Measurements from ENCODE around the gene CCL25.
A peak's percentile ranks its signal among the peaks of the same experiment; 100 is the strongest.
"Not testable (repeated sequence)": the region's sequence is repeated elsewhere in the genome, so short reads cannot be mapped to it uniquely, and the experiment has no call there.

The CCL25 gene

GRCh38 chr19:8030960-8031359 lies 21.6 kb upstream of the CCL25 start:
- no peak overlapping the region for H3K27ac ChIP-seq (ENCODE audit: extremely low read depth, low read depth, low read length)
- no peaks in the 10 kb centered on the region for H3K9me3 ChIP-seq (ENCODE audit: control insufficient read depth, insufficient read depth, low read depth, low read length)
- TF ChIP-seq ZNF777 (tag by site-specific recombination; IDR thresholded peaks at IDR 0.05; ENCODE audit: borderline replicate concordance), result no peak
- TF ChIP-seq PRDM1 (tag by site-specific recombination; IDR thresholded peaks at IDR 0.05), result no peak
- TF ChIP-seq ZNF214 (tag by site-specific recombination; IDR thresholded peaks at IDR 0.05; ENCODE audit: borderline replicate concordance), result no peak
- no peak for TF ChIP-seq ZSCAN30 (tag by site-specific recombination; IDR thresholded peaks at IDR 0.05)
- no peak for TF ChIP-seq ZNF654 (tag by site-specific recombination; IDR thresholded peaks at IDR 0.05; ENCODE audit: low read depth)
- no peak for TF ChIP-seq ZNF701 (tag by site-specific recombination; IDR thresholded peaks at IDR 0.05)
- no peak for TF ChIP-seq KLF1 (tag by site-specific recombination; IDR thresholded peaks at IDR 0.05)
- TF ChIP-seq PRDM2 (tag by site-specific recombination; IDR thresholded peaks at IDR 0.05; ENCODE audit: borderline replicate concordance), result no peak
- no peak for TF ChIP-seq KLF17 (tag by site-specific recombination; IDR thresholded peaks at IDR 0.05)
- no peak for TF ChIP-seq GLIS1 (tag by site-specific recombination; IDR thresholded peaks at IDR 0.05)
- TF ChIP-seq ZNF596 (tag by site-specific recombination; IDR thresholded peaks at IDR 0.05), result no peak
- TF ChIP-seq ZFP69B (tag by site-specific recombination; IDR thresholded peaks at IDR 0.05), result no peak
- no peak for TF ChIP-seq ZBTB10 (tag by site-specific recombination; IDR thresholded peaks at IDR 0.05)
- no peak for TF ChIP-seq KLF10 (tag by site-specific recombination; IDR thresholded peaks at IDR 0.05)
- H3K4me1 ChIP-seq (ENCODE audit: control insufficient read depth, insufficient read depth, low read length), result no peaks in the 10 kb centered on the region
- ChIA-PET POLR2A (no interaction called here), CTCF (no interaction called here)
- no peak overlapping the region for H3K4me3 ChIP-seq (ENCODE audit: low read depth, low read length)
- H3K36me3 ChIP-seq (ENCODE audit: control insufficient read depth in 2 of 2, insufficient read depth in 1 of 2, low read length in 2 of 2), result no peaks in the 10 kb centered on the region

GRCh38 chr19:8033287-8034177 lies 19.0 kb upstream of the CCL25 start:
- CTCF ChIA-PET, result interaction anchor here (0.6 kb wide), 1 partner anchor 165 kb away, joined by 4 read pairs; no protein-coding TSS in a partner anchor

More at GRCh38 chr19:8033287-8034177, 19.0 kb upstream of the CCL25 start:
- H3K9me3 ChIP-seq (ENCODE audit: control insufficient read depth, insufficient read depth, low read depth, low read length); H3K4me1 ChIP-seq (ENCODE audit: control insufficient read depth, insufficient read depth, low read length); H3K36me3 ChIP-seq (ENCODE audit: control insufficient read depth in 2 of 2, insufficient read depth in 1 of 2, low read length in 2 of 2); H3K4me3 ChIP-seq (ENCODE audit: low read depth, low read length); H3K27ac ChIP-seq (ENCODE audit: extremely low read depth, low read depth, low read length): not testable (repeated sequence)
- POLR2A ChIA-PET, result interaction anchor here (0.6 kb wide), 1 partner anchor 318 kb away, joined by 7 read pairs; no protein-coding TSS in a partner anchor
- TF ChIP-seq ZIC2 (tag by site-specific recombination; IDR thresholded peaks at IDR 0.05) (peak; percentile 30; the same call in 1 of the 2 replicates), ZNF398 (tag by site-specific recombination; IDR thresholded peaks at IDR 0.05) (peak; percentile 65)

Data from HEK293 (cell line).